Colonic mucosa (tissue), 4 donors: ENCODE results near the gene PAMR1. TPM values are rescaled to one million over a fixed set of nuclear protein-coding genes. Genes with fewer than 3 reads are reported as not detected.

ENCODE experiments used
- DNase-seq: peaks from one replicate; pipeline ENCODE4 v3.0.0-alpha.2; 2020
- H3K27ac ChIP-seq: fragments of 200-600 bp; one replicate; pipeline ENCODE4 v1.8.0; 2021
- H3K27me3 ChIP-seq: fragments of 200-600 bp; one replicate; pipeline ENCODE4 v1.8.0; 2021
- H3K36me3 ChIP-seq: fragments of 200-600 bp; one replicate; pipeline ENCODE4 v1.8.0; 2021
- H3K4me1 ChIP-seq: fragments of 200-600 bp; one replicate; pipeline ENCODE4 v1.8.0; 2021; ENCODE audit warnings: mild to moderate bottlenecking
- H3K4me3 ChIP-seq: fragments of 200-600 bp; one replicate; pipeline ENCODE4 v1.8.0; 2021
- H3K9ac ChIP-seq, 2 donors: one replicate each; pipeline ENCODE4 v1.7.0; 2013; ENCODE audit warnings: control low read depth in 2 of 2, low read depth in 2 of 2, low read length in 2 of 2
- H3K9me3 ChIP-seq: fragments of 200-600 bp; one replicate; pipeline ENCODE4 v1.8.0; 2021
- intact Hi-C: fragments of 100-400 bp; cut with DNase I; formaldehyde crosslinking; loops from one replicate; pipeline ENCODE4 v1.14.1; 2022
- total RNA-seq, 2 donors: library from RNA; stranded (reverse); fragmentation: NEBNext Ultra II Directional in 1 of 2; extraction: Animal tissue kit (Norgen Biotek cat#: 25700) in 1 of 2; gene quantifications; one replicate each; pipeline ENCODE4 v1.2.1, GENCODE V29; 2021
- TF ChIP-seq, protein P1 (sequence below): fragments of 200-600 bp; IDR thresholded peaks from one replicate; pipeline ENCODE4 v1.8.0; 2022; ENCODE audit warnings: antibody characterized with exemption, mild to moderate bottlenecking
- donor health status: healthy.
- donor health status: DM: no; HTN: no; CAD: no.
- donor health status: DM: no; HTN: no; CAD: no.

Gene PAMR1
- total RNA-seq, 2 donors from 2014 or later = 1.5 to 4.7 TPM

DNA sequence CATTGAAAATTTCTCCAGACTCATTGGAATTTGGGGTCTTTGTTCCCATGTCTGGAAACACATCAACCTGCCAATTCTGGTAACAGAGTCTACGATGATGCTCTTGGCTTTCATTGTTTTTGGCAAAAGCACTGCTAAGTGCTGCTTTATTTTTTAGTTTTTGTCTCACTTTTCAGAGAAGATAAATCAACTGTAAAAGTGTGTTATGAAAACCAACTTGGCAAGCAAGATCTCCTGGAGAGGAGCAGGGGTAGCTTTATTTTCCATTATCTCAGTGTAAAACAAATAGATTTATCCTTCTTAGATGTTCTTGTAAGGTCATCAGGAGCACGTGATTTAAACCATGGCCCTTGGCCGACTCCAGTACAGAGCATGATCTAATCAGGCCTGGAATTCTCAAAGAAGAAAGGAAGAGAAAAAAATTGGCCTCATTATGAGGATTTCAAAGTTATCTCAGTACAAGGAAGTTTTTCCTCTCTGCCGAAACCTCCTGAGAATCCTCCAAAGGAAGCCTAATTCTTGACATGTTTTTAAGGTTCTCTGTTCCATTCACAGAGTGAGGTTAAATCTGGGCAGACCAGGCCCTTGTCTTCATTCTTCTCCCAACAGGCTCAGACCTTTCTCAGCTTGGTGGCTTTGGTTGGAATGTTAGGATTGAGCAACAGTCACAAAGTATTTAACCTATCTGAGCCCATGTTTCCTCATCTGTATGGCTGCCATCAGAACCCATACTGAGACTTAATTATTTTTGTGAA, 16.4 kb upstream of the PAMR1 start:
- DNase-seq = peak; percentile 23
- Histone ChIP-seq H3K36me3 (no peaks in the 10 kb centered on the region), H3K4me3 (no peak overlapping the region), H3K27me3 (no peaks in the 10 kb centered on the region), H3K4me1 (no peaks in the 10 kb centered on the region), H3K9me3 (no peaks in the 10 kb centered on the region), H3K27ac (no peak overlapping the region), H3K9ac (no peak overlapping the region)
- TF ChIP-seq, protein P1, sequence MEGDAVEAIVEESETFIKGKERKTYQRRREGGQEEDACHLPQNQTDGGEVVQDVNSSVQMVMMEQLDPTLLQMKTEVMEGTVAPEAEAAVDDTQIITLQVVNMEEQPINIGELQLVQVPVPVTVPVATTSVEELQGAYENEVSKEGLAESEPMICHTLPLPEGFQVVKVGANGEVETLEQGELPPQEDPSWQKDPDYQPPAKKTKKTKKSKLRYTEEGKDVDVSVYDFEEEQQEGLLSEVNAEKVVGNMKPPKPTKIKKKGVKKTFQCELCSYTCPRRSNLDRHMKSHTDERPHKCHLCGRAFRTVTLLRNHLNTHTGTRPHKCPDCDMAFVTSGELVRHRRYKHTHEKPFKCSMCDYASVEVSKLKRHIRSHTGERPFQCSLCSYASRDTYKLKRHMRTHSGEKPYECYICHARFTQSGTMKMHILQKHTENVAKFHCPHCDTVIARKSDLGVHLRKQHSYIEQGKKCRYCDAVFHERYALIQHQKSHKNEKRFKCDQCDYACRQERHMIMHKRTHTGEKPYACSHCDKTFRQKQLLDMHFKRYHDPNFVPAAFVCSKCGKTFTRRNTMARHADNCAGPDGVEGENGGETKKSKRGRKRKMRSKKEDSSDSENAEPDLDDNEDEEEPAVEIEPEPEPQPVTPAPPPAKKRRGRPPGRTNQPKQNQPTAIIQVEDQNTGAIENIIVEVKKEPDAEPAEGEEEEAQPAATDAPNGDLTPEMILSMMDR = no peak
- intact Hi-C loops = no loop called here

DNA sequence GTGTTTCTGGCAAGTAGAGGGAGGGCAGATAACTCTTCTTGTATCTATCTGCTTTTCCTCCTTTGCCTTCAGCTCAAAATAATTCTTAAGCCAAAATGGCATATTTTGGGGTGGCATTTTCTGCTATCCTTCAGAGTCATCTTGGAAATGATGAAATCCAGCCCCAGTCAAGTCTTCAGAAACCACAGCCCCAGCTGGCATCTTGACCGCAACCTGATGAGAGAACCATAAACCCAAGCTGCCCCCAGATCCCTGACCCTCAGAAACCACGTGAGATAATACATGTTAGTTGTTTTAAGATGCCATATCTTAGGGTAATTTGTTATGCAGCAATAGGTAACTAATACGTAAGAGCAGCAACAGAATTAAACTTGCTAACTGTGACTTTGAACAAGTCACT, 15.1 kb upstream of the PAMR1 start:
- no peaks in the 10 kb centered on the region for H3K36me3 ChIP-seq
- TF ChIP-seq, protein P1 = no peak
- H3K9ac ChIP-seq = no peak overlapping the region
- no peak for DNase-seq
- H3K27ac ChIP-seq = no peak overlapping the region
- intact Hi-C loops = no loop called here
- no peak overlapping the region for H3K4me3 ChIP-seq
- H3K27me3 ChIP-seq = no peaks in the 10 kb centered on the region
- H3K4me1 ChIP-seq = no peaks in the 10 kb centered on the region
- H3K9me3 ChIP-seq = no peaks in the 10 kb centered on the region

DNA sequence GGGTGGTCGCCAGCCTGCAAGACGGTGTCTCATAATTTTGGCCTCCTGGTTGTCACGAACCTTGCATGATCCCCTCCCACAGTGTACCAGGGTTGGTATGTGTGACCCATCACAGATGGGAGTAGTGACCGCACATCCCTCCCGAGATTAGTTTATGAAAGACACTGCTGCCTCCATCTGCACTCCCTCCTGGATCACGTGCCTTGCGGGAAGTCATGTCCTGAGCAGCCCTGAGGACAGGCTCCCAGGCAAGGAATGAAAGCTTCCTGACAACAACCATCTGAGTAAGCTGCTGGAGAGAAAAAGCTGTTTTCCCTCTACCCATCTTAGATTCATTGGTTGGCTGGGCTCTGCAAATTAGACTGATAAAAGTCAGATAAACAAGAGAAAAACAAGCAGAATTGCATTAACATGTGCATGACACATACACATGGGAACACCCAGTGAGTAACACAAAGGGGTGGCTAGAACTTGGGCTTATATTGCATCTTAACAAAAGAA, 14.4 kb upstream of the PAMR1 start:
- peak; percentile 25 for DNase-seq
- H3K9ac ChIP-seq = no peak overlapping the region
- H3K27me3 ChIP-seq = no peaks in the 10 kb centered on the region
- H3K36me3 ChIP-seq = no peaks in the 10 kb centered on the region
- TF ChIP-seq, protein P1 = no peak
- H3K4me3 ChIP-seq = no peak overlapping the region
- H3K27ac ChIP-seq = no peak overlapping the region
- H3K4me1 ChIP-seq = no peaks in the 10 kb centered on the region
- H3K9me3 ChIP-seq = no peaks in the 10 kb centered on the region
- intact Hi-C loops = no loop called here

DNA sequence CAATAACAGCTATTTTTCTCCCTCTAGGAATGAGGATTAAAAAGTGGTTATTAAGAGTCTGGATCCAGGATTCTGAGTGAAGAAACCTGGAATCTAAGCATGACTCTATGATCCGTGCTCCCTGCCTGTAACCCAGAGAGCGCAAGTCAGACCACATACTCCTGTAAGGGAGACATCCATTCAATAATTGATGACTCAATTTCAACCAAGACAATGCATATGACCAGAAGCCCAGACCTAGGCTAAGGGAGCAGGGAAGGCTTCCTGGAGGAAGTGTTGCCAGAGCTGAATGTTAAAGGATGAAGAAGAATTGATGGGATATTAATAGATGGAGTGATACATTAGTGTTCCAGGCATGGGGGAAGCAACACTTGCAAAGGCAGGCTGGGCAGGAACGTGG, 13.8 kb upstream of the PAMR1 start:
- Histone ChIP-seq H3K27me3 (no peaks in the 10 kb centered on the region), H3K36me3 (no peaks in the 10 kb centered on the region), H3K4me3 (no peak overlapping the region), H3K27ac (no peak overlapping the region), H3K4me1 (no peaks in the 10 kb centered on the region), H3K9ac (no peak overlapping the region), H3K9me3 (no peaks in the 10 kb centered on the region)
- no peak for DNase-seq
- intact Hi-C loops = no loop called here
- TF ChIP-seq, protein P1 = no peak

DNA sequence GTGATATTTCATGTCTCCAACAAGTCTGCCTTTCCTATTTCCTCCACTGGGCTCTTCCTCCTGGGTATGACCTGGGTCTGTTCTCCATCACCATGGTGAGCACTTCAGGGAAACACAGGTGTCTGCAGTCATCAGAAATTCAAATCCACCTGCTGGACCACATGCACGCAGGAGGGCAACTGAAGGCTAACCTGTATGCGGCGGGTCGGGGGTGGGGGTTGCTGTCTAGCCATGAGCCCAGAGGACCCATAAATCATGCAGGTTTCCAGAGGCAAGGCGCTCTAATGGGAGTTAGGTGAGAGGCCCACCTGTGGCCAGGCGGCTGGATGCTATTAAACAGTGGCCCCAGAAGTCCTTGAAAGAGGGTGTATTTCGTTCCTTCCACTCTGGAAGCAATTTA, 11.1 kb upstream of the PAMR1 start:
- Histone ChIP-seq H3K36me3 (no peaks in the 10 kb centered on the region), H3K4me1 (no peaks in the 10 kb centered on the region), H3K9me3 (no peaks in the 10 kb centered on the region), H3K4me3 (no peak overlapping the region), H3K27ac (no peak overlapping the region), H3K9ac (no peak overlapping the region), H3K27me3 (no peaks in the 10 kb centered on the region)
- DNase-seq = no peak
- TF ChIP-seq, protein P1 = no peak
- intact Hi-C loops = no loop called here
